Measurements from ENCODE around the gene CAMTA1.

DNA sequence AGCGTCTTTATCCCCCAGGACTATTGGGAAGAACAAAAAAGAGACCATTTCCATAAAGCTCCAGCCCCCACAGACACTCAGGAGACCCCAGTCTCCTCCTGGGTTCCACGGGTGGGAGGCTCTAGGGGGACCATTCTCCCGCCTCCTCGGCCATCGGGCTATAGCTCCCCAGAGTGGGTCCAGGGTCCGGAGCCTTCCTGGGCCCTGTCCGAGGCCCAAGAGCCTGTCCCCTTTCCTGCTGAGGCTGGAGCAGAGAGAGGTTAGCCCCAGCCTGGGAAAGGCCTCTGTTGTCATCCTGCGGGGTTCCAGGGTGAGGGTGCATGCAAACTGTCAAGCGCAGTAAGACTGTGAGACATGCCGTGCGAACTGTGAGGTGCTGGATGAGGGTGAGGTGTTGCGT lies 166.3 kb downstream of the CAMTA1 start:
- TF ChIP-seq ZNF565 (CRISPR knock-in tag; conservative IDR thresholded peaks at IDR 0.05; ENCODE audit: low read depth): no peak
- TF ChIP-seq ZFP3 (CRISPR knock-in tag; IDR thresholded peaks at IDR 0.05): no peak
